Measurements from ENCODE around the gene AP3S1.

DNA sequence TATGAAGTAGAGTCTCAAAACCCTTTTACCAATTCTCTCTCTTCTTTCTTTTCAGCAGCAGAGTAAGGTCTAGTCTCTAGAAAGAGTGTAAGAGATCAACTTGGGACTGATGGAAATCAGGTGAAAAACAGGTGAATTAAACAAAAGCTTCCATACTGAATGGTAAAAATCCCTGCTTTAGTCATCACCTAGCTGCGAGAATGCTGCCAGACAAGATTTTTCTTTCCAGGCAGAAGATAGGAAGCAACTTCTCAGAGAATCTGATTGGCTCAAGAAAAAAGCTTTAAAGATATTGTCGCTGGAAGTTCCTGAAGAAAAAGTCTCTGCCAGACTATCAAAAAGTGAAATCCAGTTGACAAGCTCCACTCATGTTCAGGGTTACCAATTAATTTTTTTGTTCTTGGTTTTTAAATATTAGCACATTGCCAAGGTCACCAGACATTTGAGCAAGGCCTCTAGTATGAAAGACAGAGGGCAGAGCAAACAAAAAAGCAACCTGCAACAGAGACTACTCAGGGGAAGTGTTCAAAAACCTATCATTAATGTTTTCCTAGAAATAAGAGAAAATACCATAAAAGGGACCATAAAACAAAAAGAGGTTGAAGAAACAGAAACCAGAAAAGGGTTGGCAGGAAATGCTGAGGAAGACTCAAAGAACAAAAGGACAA lies 34.6 kb upstream of the AP3S1 start:
- TF ChIP-seq ZNF501 (tag by site-specific recombination; IDR thresholded peaks at IDR 0.05) (no peak), ZNF391 (tag by site-specific recombination; IDR thresholded peaks at IDR 0.05; ENCODE audit: borderline replicate concordance, low read depth) (no peak), ZNF544 (tag by site-specific recombination; IDR thresholded peaks at IDR 0.05) (no peak), MZF1 (tag by site-specific recombination; IDR thresholded peaks at IDR 0.05; ENCODE audit: borderline replicate concordance) (no peak), ZNF184 (tag by site-specific recombination; IDR thresholded peaks at IDR 0.05) (no peak), ZNF626 (tag by site-specific recombination; IDR thresholded peaks at IDR 0.05) (no peak), ZFHX2 (tag by site-specific recombination; conservative IDR thresholded peaks at IDR 0.05) (no peak), ZNF701 (tag by site-specific recombination; IDR thresholded peaks at IDR 0.05) (no peak), ZNF175 (tag by site-specific recombination; IDR thresholded peaks at IDR 0.05) (no peak), ZNF10 (tag by site-specific recombination; IDR thresholded peaks at IDR 0.05) (no peak)
- TF ChIP-seq, protein P1, sequence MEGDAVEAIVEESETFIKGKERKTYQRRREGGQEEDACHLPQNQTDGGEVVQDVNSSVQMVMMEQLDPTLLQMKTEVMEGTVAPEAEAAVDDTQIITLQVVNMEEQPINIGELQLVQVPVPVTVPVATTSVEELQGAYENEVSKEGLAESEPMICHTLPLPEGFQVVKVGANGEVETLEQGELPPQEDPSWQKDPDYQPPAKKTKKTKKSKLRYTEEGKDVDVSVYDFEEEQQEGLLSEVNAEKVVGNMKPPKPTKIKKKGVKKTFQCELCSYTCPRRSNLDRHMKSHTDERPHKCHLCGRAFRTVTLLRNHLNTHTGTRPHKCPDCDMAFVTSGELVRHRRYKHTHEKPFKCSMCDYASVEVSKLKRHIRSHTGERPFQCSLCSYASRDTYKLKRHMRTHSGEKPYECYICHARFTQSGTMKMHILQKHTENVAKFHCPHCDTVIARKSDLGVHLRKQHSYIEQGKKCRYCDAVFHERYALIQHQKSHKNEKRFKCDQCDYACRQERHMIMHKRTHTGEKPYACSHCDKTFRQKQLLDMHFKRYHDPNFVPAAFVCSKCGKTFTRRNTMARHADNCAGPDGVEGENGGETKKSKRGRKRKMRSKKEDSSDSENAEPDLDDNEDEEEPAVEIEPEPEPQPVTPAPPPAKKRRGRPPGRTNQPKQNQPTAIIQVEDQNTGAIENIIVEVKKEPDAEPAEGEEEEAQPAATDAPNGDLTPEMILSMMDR (tag by site-specific recombination; IDR thresholded peaks at IDR 0.05) = no peak
- TF ChIP-seq, protein P2, sequence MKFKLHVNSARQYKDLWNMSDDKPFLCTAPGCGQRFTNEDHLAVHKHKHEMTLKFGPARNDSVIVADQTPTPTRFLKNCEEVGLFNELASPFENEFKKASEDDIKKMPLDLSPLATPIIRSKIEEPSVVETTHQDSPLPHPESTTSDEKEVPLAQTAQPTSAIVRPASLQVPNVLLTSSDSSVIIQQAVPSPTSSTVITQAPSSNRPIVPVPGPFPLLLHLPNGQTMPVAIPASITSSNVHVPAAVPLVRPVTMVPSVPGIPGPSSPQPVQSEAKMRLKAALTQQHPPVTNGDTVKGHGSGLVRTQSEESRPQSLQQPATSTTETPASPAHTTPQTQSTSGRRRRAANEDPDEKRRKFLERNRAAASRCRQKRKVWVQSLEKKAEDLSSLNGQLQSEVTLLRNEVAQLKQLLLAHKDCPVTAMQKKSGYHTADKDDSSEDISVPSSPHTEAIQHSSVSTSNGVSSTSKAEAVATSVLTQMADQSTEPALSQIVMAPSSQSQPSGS (tag by site-specific recombination; IDR thresholded peaks at IDR 0.05; ENCODE audit: low read depth) = no peak

All from HEK293 (cell line).